Astrocyte (in vitro differentiated cells and primary cell): ENCODE measurements around the gene FUOM.

Experiments used
- EZH2 ChIP-seq: IDR thresholded peaks from 2 replicates; pipeline ENCODE4 v1.6.1; 2012; ENCODE audit warnings: mild to moderate bottlenecking, low read length, inconsistent platforms; ENCODE audit not compliant: insufficient read depth
- TF ChIP-seq, protein P1 (sequence below): IDR thresholded peaks from 2 replicates; pipeline ENCODE4 v1.5.1; 2011; ENCODE audit warnings: low read depth, mild to moderate bottlenecking, inconsistent platforms, low read length, moderate library complexity; ENCODE audit not compliant: insufficient read depth

DNA sequence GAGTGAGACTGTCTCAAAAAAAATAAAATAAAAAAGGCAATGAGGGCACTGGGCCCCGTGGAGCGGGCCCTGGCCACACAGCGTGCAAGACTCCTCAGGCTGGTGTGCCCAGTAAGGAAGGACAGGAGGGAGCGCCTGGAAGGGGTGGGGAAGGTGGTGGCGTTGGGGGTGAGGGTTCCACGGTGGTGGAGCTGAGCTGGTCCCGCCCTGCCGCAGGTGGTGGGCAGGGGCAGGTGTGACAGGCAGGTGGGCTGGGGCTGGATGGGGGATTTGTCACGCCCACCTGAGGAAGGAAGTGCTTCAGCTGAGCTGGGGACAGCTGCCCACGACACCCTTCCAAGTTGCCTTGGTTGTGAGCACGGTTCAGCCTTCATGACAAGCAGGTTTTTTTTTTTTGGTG lies 11.4 kb downstream of the FUOM start:
- TF ChIP-seq, protein P1, sequence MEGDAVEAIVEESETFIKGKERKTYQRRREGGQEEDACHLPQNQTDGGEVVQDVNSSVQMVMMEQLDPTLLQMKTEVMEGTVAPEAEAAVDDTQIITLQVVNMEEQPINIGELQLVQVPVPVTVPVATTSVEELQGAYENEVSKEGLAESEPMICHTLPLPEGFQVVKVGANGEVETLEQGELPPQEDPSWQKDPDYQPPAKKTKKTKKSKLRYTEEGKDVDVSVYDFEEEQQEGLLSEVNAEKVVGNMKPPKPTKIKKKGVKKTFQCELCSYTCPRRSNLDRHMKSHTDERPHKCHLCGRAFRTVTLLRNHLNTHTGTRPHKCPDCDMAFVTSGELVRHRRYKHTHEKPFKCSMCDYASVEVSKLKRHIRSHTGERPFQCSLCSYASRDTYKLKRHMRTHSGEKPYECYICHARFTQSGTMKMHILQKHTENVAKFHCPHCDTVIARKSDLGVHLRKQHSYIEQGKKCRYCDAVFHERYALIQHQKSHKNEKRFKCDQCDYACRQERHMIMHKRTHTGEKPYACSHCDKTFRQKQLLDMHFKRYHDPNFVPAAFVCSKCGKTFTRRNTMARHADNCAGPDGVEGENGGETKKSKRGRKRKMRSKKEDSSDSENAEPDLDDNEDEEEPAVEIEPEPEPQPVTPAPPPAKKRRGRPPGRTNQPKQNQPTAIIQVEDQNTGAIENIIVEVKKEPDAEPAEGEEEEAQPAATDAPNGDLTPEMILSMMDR: no peak
- no peak for TF ChIP-seq EZH2
